NCI-H748 (cell line): ENCODE measurements around the gene ST3GAL6.

Source experiments
- DNase-seq: peaks from one replicate; lab custom pipeline; 2025; ENCODE audit not compliant: unreplicated experiment; lab: John Stamatoyannopoulos, UW

Gene ST3GAL6

GRCh38 chr3:98775459-98776139 lies 12.5 kb downstream of the ST3GAL6 start:
- DNase-seq = no peak

- no peak for DNase-seq
Observed at GRCh38 chr3:98776140-98776493, 13.0 kb downstream of the ST3GAL6 start.

GRCh38 chr3:98777286-98777685 lies 14.1 kb downstream of the ST3GAL6 start:
- no peak for DNase-seq

- no peak for DNase-seq
Observed at GRCh38 chr3:98777801-98778220, 14.7 kb downstream of the ST3GAL6 start.

- DNase-seq = no peak
Observed at GRCh38 chr3:98778383-98778782, 15.2 kb downstream of the ST3GAL6 start.

- no peak for DNase-seq
Observed at GRCh38 chr3:98778852-98779413, 15.8 kb downstream of the ST3GAL6 start.

- DNase-seq = no peak
Observed at GRCh38 chr3:98779541-98780335, 16.6 kb downstream of the ST3GAL6 start.

- DNase-seq = no peak
Observed at GRCh38 chr3:98780343-98780742, 17.2 kb downstream of the ST3GAL6 start.

- no peak for DNase-seq
Observed at GRCh38 chr3:98782824-98783500, 19.8 kb downstream of the ST3GAL6 start.

GRCh38 chr3:98784042-98784441 lies 20.9 kb downstream of the ST3GAL6 start:
- no peak for DNase-seq

- DNase-seq = no peak
Observed at GRCh38 chr3:98784666-98785600, 21.8 kb downstream of the ST3GAL6 start.

GRCh38 chr3:98786364-98787006 lies 23.3 kb downstream of the ST3GAL6 start:
- no peak for DNase-seq

GRCh38 chr3:98787181-98787580 lies 24.0 kb downstream of the ST3GAL6 start:
- DNase-seq = no peak

GRCh38 chr3:98788651-98789050 lies 25.5 kb downstream of the ST3GAL6 start:
- no peak for DNase-seq

GRCh38 chr3:98791341-98792325 lies 28.5 kb downstream of the ST3GAL6 start:
- no peak for DNase-seq

- DNase-seq = no peak
Observed at GRCh38 chr3:98793971-98794370, 30.8 kb downstream of the ST3GAL6 start.

GRCh38 chr3:98796334-98796733 lies 33.2 kb downstream of the ST3GAL6 start:
- DNase-seq = no peak

- DNase-seq = no peak
Observed at GRCh38 chr3:98797905-98798304, 34.8 kb downstream of the ST3GAL6 start.

GRCh38 chr3:98798820-98799219 lies 35.7 kb downstream of the ST3GAL6 start:
- no peak for DNase-seq
